ENCODE measurements around the gene SLC48A1.

Gene SLC48A1

GRCh38 chr12:47828976-47829482, 56.0 kb downstream of the SLC48A1 start:
- no peak for DNase-seq

- DNase-seq = no peak
Measured at GRCh38 chr12:47829584-47829983, 56.5 kb downstream of the SLC48A1 start.

All from retina (tissue), 1 donor.